OCI-LY7 (cell line): ENCODE results near the gene GPHN.

ENCODE experiments used
- CTCF ChIP-seq: fragments of 200-600 bp; sonication (generic); conservative IDR thresholded peaks from 2 replicates; pipeline ENCODE4 v1.5.1; 2014; ENCODE audit warnings: mild to moderate bottlenecking, antibody characterized with exemption, low read length, moderate library complexity, mixed read lengths
- EZH2phosphoT487 ChIP-seq: fragments of 200-600 bp; sonication (generic); IDR thresholded peaks from 2 replicates; pipeline ENCODE4 v1.6.1; 2018; ENCODE audit warnings: low read depth, borderline replicate concordance, mild to moderate bottlenecking, mixed run types, antibody characterized with exemption, low read length, moderate library complexity, mixed read lengths

- TF ChIP-seq CTCF (no peak), EZH2phosphoT487 (no peak)
These were observed 64.9 kb downstream of the GPHN start for GRCh38 chr14:66572826-66573225.
